Measurements from ENCODE around the gene TMSB10. TPM values are rescaled to one million over a fixed set of nuclear protein-coding genes. Genes with fewer than 3 reads are reported as not detected.

Gene TMSB10
- total and polyA plus RNA-seq, 2 experiments from 2014 or later, result 2,879 to 2,904 TPM

GRCh38 chr2:84947010-84947593 lies 41.6 kb downstream of the TMSB10 start:
- H3K4me2 ChIP-seq, result no peak overlapping the region
- H3K27ac ChIP-seq, result peak overlapping the region; percentile 95
- 95% methylated on average over 10 of the region's 10 CpGs for WGBS (ENCODE audit: low lambda C conversion rate, missing lambda C conversion rate)

GRCh38 chr2:84953535-84953934 lies 48.1 kb downstream of the TMSB10 start:
- Histone ChIP-seq H4K20me1 (ENCODE audit: insufficient read depth, poor library complexity, severe bottlenecking) (no peaks in the 10 kb centered on the region), H3K27ac (no peak overlapping the region), H3K4me1 (ENCODE audit: insufficient read depth) (peaks cover 11% of the 10 kb centered on the region), H3K4me2 (no peak overlapping the region), H2AFZ (no peak overlapping the region), H3K36me3 (replicated peaks; ENCODE audit: insufficient read depth, low read depth) (no peaks in the 10 kb centered on the region), H3K79me2 (no peaks in the 10 kb centered on the region), H3K9me3 (ENCODE audit: low read depth) (no peaks in the 10 kb centered on the region), H3K9me2 (replicated peaks; ENCODE audit: insufficient read depth) (no peaks in the 10 kb centered on the region), H3K4me3 (no peak overlapping the region), H3K27me3 (no peaks in the 10 kb centered on the region)
- DNase-seq (ENCODE audit: low spot score), result no peak
- 90% methylated on average over 3 of the region's 3 CpGs for WGBS (ENCODE audit: low lambda C conversion rate, missing lambda C conversion rate)
- no peak for TF ChIP-seq EZH2 (IDR thresholded peaks at IDR 0.05; ENCODE audit: borderline replicate concordance)
- TF ChIP-seq EZH2phosphoT487 (IDR thresholded peaks at IDR 0.05; ENCODE audit: low read depth, severe bottlenecking, unreplicated experiment), result no peak
- TF ChIP-seq, protein P1, sequence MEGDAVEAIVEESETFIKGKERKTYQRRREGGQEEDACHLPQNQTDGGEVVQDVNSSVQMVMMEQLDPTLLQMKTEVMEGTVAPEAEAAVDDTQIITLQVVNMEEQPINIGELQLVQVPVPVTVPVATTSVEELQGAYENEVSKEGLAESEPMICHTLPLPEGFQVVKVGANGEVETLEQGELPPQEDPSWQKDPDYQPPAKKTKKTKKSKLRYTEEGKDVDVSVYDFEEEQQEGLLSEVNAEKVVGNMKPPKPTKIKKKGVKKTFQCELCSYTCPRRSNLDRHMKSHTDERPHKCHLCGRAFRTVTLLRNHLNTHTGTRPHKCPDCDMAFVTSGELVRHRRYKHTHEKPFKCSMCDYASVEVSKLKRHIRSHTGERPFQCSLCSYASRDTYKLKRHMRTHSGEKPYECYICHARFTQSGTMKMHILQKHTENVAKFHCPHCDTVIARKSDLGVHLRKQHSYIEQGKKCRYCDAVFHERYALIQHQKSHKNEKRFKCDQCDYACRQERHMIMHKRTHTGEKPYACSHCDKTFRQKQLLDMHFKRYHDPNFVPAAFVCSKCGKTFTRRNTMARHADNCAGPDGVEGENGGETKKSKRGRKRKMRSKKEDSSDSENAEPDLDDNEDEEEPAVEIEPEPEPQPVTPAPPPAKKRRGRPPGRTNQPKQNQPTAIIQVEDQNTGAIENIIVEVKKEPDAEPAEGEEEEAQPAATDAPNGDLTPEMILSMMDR (IDR thresholded peaks at IDR 0.05; ENCODE audit: poor library complexity), result no peak

More at GRCh38 chr2:84947010-84947593, 41.6 kb downstream of the TMSB10 start:
- Histone ChIP-seq H3K9me2 (replicated peaks; ENCODE audit: insufficient read depth) (no peaks in the 10 kb centered on the region), H3K4me3 (no peak overlapping the region), H2AFZ (no peak overlapping the region), H3K36me3 (replicated peaks; ENCODE audit: insufficient read depth, low read depth) (no peaks in the 10 kb centered on the region), H4K20me1 (ENCODE audit: insufficient read depth, poor library complexity, severe bottlenecking) (no peaks in the 10 kb centered on the region), H3K27me3 (no peaks in the 10 kb centered on the region), H3K9me3 (ENCODE audit: low read depth) (no peaks in the 10 kb centered on the region), H3K4me1 (ENCODE audit: insufficient read depth) (no peaks in the 10 kb centered on the region), H3K79me2 (no peaks in the 10 kb centered on the region)
- no peak for DNase-seq (ENCODE audit: low spot score)
- TF ChIP-seq, protein P1 (IDR thresholded peaks at IDR 0.05; ENCODE audit: poor library complexity), result no peak
- TF ChIP-seq EZH2 (IDR thresholded peaks at IDR 0.05; ENCODE audit: borderline replicate concordance), result no peak

DNA sequence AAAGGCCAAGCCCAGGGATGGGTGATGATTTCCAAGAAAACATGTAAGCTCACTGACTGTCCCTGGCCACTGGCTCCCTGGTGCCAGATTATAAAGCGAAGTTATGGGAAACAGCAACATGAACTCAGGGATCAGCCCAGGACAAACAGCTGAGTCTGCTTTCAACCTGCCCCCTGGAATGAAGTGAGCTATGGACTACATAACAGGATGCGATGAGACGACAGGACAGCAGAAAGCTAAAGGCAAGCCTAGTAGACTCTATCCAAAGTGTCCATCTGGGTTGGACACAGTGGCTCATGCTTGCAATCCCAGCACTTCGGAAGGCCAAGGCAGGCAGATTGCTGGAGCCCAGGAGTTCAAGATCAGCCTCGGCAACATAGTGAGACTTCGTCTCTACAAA lies 48.9 kb downstream of the TMSB10 start:
- DNase-seq (ENCODE audit: low spot score), result no peak
- no peaks in the 10 kb centered on the region for H3K79me2 ChIP-seq
- no peaks in the 10 kb centered on the region for H3K9me2 ChIP-seq (replicated peaks; ENCODE audit: insufficient read depth)
- no peaks in the 10 kb centered on the region for H3K9me3 ChIP-seq (ENCODE audit: low read depth)
- peaks cover 17% of the 10 kb centered on the region for H3K4me1 ChIP-seq (ENCODE audit: insufficient read depth)
- no peaks in the 10 kb centered on the region for H4K20me1 ChIP-seq (ENCODE audit: insufficient read depth, poor library complexity, severe bottlenecking)
- H3K4me2 ChIP-seq, result no peak overlapping the region
- H2AFZ ChIP-seq, result no peak overlapping the region
- H3K27ac ChIP-seq, result no peak overlapping the region
- H3K36me3 ChIP-seq (replicated peaks; ENCODE audit: insufficient read depth, low read depth), result no peaks in the 10 kb centered on the region
- no peak overlapping the region for H3K4me3 ChIP-seq
- WGBS (ENCODE audit: low lambda C conversion rate, missing lambda C conversion rate), result 92% methylated on average over 6 of the region's 6 CpGs
- no peak for TF ChIP-seq EZH2 (IDR thresholded peaks at IDR 0.05; ENCODE audit: borderline replicate concordance)
- TF ChIP-seq, protein P1 (IDR thresholded peaks at IDR 0.05; ENCODE audit: poor library complexity), result no peak
- no peak for TF ChIP-seq EZH2phosphoT487 (IDR thresholded peaks at IDR 0.05; ENCODE audit: low read depth, severe bottlenecking, unreplicated experiment)
- no peaks in the 10 kb centered on the region for H3K27me3 ChIP-seq

Other genes starting within 250 kb of the TMSB10 start
- 2.2 and 4.1 TPM in 2 replicates for gene TRABD2A, start 24.6 kb upstream of the TMSB10 start, total RNA-seq
- 1.6 and 2.9 TPM in 2 replicates for gene TRABD2A, start 24.6 kb upstream of the TMSB10 start, polyA plus RNA-seq
- gene KCMF1, start 65.5 kb downstream of the TMSB10 start, total RNA-seq, result 52.1 and 63.0 TPM in 2 replicates
- gene KCMF1, start 65.5 kb downstream of the TMSB10 start, polyA plus RNA-seq, result 49.8 and 50.8 TPM in 2 replicates
- gene TCF7L1, start 227.7 kb downstream of the TMSB10 start, total RNA-seq, result 3.7 and 4.5 TPM in 2 replicates
- 20.6 and 26.2 TPM in 2 replicates for gene TCF7L1, start 227.7 kb downstream of the TMSB10 start, polyA plus RNA-seq